Neural cell (in vitro differentiated cells): ENCODE data around the gene CLCA4.

ENCODE experiments used
- EP300 ChIP-seq: fragments of 450-650 bp; conservative IDR thresholded peaks from 2 replicates; pipeline ENCODE4 v1.6.1; 2014; ENCODE audit warnings: antibody characterized with exemption, mild to moderate bottlenecking, moderate library complexity; ENCODE audit not compliant: poor library complexity, severe bottlenecking
- EZH2 ChIP-seq: fragments of 200-600, 300-800 bp; shearing (Covaris generic), sonication (generic); IDR thresholded peaks from 2 replicates; pipeline ENCODE4 v1.6.1; 2014; ENCODE audit warnings: antibody characterized with exemption, low read length, borderline replicate concordance, mild to moderate bottlenecking; ENCODE audit not compliant: insufficient read depth, poor library complexity, severe bottlenecking
- MXI1 ChIP-seq: fragments of 450-650 bp; conservative IDR thresholded peaks from 2 replicates; pipeline ENCODE4 v1.6.1; 2014; ENCODE audit warnings: antibody characterized with exemption, mild to moderate bottlenecking; ENCODE audit not compliant: poor library complexity, severe bottlenecking
- POLR2AphosphoS5 ChIP-seq: IDR thresholded peaks from 2 replicates; pipeline ENCODE4 v1.6.1; 2012
- RAD21 ChIP-seq: fragments of 450-650 bp; conservative IDR thresholded peaks from 2 replicates; pipeline ENCODE4 v1.6.1; 2014; ENCODE audit warnings: antibody characterized with exemption, mild to moderate bottlenecking, moderate library complexity
- SMC3 ChIP-seq: fragments of 450-650 bp; conservative IDR thresholded peaks from 2 replicates; pipeline ENCODE4 v1.6.1; 2014; ENCODE audit warnings: antibody characterized with exemption, mild to moderate bottlenecking, moderate library complexity; ENCODE audit not compliant: poor library complexity
- TAF1 ChIP-seq: IDR thresholded peaks from 2 replicates; pipeline ENCODE4 v1.6.1; 2012; ENCODE audit warnings: low read depth
- TF ChIP-seq, protein P1 (sequence below): fragments of 450-650 bp; IDR thresholded peaks from 2 replicates; pipeline ENCODE4 v1.5.1; 2014; ENCODE audit warnings: antibody characterized with exemption, mild to moderate bottlenecking, moderate library complexity; ENCODE audit not compliant: poor library complexity, severe bottlenecking
- TF ChIP-seq, protein P2 (sequence below): IDR thresholded peaks from 2 replicates; pipeline ENCODE4 v1.6.1; 2012; ENCODE audit warnings: borderline replicate concordance

DNA sequence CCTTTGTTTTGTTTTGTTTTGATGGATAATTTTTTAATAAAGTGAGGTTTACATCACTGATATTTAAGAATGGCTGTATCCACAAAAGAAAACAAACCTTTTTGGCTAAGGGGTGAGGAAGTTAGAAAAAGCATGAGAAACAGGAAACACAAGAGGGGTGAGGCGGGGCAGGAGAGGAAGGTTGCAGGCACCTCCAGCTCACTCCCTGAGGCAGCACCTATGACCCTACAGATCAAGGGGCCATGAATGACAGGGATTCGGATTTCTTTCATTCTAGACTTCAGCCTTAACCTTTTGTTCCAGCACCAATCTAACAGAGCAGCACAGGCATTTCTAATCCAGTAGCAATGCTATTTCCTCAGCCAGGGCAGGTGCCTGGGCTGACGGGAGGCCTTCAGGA is 4.4 kb downstream of the CLCA4 start:
- TF ChIP-seq EP300 = no peak
- TF ChIP-seq, protein P1, sequence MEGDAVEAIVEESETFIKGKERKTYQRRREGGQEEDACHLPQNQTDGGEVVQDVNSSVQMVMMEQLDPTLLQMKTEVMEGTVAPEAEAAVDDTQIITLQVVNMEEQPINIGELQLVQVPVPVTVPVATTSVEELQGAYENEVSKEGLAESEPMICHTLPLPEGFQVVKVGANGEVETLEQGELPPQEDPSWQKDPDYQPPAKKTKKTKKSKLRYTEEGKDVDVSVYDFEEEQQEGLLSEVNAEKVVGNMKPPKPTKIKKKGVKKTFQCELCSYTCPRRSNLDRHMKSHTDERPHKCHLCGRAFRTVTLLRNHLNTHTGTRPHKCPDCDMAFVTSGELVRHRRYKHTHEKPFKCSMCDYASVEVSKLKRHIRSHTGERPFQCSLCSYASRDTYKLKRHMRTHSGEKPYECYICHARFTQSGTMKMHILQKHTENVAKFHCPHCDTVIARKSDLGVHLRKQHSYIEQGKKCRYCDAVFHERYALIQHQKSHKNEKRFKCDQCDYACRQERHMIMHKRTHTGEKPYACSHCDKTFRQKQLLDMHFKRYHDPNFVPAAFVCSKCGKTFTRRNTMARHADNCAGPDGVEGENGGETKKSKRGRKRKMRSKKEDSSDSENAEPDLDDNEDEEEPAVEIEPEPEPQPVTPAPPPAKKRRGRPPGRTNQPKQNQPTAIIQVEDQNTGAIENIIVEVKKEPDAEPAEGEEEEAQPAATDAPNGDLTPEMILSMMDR = no peak
- no peak for TF ChIP-seq POLR2AphosphoS5
- no peak for TF ChIP-seq EZH2
- TF ChIP-seq TAF1 = no peak
- TF ChIP-seq, protein P2, sequence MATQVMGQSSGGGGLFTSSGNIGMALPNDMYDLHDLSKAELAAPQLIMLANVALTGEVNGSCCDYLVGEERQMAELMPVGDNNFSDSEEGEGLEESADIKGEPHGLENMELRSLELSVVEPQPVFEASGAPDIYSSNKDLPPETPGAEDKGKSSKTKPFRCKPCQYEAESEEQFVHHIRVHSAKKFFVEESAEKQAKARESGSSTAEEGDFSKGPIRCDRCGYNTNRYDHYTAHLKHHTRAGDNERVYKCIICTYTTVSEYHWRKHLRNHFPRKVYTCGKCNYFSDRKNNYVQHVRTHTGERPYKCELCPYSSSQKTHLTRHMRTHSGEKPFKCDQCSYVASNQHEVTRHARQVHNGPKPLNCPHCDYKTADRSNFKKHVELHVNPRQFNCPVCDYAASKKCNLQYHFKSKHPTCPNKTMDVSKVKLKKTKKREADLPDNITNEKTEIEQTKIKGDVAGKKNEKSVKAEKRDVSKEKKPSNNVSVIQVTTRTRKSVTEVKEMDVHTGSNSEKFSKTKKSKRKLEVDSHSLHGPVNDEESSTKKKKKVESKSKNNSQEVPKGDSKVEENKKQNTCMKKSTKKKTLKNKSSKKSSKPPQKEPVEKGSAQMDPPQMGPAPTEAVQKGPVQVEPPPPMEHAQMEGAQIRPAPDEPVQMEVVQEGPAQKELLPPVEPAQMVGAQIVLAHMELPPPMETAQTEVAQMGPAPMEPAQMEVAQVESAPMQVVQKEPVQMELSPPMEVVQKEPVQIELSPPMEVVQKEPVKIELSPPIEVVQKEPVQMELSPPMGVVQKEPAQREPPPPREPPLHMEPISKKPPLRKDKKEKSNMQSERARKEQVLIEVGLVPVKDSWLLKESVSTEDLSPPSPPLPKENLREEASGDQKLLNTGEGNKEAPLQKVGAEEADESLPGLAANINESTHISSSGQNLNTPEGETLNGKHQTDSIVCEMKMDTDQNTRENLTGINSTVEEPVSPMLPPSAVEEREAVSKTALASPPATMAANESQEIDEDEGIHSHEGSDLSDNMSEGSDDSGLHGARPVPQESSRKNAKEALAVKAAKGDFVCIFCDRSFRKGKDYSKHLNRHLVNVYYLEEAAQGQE = no peak
- TF ChIP-seq RAD21 = no peak
- no peak for TF ChIP-seq MXI1
- no peak for TF ChIP-seq SMC3
